ENCODE results near the gene SPON1. TPM values are rescaled to one million over a fixed set of nuclear protein-coding genes. Genes with fewer than 3 reads are reported as not detected.

The SPON1 gene
- total RNA-seq, 1 donor from 2014 or later = 6.2 TPM

DNA sequence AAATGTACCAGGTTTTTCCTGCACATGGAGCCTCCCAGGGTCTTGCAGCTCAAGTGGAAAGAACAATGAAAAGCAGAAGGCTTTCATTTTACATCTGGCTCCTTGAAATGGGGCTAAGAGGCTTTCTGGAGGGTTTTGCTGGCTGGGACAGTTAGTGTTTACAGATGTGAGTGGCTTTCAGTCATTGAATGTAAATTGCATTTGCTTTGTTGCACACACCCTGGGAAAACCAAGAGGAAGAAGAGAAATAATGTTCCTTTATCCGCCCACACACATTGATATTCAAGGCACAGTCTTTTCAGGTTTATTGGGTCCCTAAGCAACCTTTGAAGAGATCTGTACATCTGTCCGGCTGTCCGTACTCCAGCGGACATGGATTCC is 144.5 kb downstream of the SPON1 start:
- intact Hi-C loops (cut with DNase I) = no loop called here
- no peak for DNase-seq (ENCODE audit: low spot score)

DNA sequence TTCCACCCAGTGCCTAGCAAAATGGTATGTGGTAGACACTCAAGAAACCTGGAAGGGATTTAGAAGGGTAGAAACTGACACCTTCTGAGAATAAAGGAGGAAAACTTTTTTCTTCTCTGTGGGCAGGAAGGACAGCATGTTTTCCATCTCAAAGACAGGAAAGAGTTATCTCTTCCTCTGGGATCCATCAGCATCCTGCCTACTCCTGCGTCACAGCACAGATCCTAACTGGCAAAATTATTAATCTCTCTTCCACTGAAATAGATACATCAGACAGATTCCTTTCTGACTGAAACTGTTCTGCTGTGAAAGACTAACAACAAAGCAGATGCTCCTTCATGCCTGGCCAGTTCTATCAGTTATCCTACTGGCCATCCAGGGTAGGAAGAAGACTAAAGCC is 147.2 kb downstream of the SPON1 start:
- intact Hi-C loops (cut with DNase I) = no loop called here

DNA sequence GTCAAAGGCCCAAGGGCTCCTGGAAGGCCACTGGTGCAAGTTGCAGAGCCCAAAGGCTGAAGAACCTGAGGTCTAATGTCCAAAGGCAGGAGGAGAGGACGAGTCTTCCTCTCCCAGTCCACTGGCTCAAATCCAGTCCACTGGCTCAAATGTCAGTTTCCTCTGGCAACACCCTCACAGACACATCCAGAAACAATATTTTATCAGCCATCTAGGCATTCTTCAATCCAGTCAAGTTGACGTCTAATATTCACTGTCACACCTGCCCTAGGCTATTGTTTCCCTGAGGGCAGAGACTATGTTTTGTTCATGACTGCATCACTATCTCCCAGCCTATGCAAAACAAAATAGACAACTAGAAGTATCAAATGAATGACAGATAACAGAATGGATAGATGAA is 148.1 kb downstream of the SPON1 start:
- no peak for DNase-seq (ENCODE audit: low spot score)
- intact Hi-C loops (cut with DNase I) = no loop called here

More for the DNA sequence above, 147.2 kb downstream of the SPON1 start:
- DNase-seq (ENCODE audit: low spot score) = no peak

DNA sequence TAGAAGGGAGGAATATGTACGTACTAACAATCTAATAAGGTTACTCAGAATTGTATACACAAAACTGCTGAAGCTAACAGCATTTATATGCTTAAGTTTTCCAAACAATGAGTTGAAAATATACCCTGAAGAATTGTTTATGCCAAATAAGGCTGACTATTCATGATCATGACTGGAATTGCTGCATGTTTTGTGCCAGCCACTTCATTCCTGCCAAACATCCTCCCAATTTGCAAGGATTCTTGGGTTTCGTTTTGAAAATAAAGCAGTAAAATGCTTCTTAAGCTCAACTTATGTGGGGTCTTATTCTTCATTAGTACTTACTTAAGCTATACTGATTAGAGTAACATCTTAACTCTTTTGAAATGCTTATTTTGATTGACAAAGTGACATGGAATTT is 149.0 kb downstream of the SPON1 start:
- intact Hi-C loops (cut with DNase I) = no loop called here

DNA sequence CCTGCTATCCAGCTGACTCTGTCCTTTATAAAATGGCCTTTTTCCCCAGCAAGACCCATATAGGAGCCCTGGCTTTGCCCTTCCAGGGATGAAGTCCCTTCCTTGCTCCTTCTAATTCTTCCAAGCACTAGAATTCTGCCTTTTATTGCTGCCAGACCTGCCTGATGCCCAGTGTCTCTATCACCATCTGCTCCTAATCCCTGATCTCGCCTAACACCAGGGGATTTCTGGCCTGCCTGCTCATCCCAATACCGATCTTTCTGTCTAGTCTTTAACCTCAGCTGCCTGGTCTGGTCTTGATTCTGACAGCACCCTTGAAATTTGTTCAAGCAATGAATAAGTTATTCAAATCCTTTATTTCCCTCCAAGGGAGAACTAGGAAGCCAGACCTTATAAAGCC is 150.2 kb downstream of the SPON1 start:
- intact Hi-C loops (cut with DNase I) = no loop called here
- no peak for DNase-seq (ENCODE audit: low spot score)

More for the DNA sequence above, 149.0 kb downstream of the SPON1 start:
- DNase-seq (ENCODE audit: low spot score) = no peak

DNA sequence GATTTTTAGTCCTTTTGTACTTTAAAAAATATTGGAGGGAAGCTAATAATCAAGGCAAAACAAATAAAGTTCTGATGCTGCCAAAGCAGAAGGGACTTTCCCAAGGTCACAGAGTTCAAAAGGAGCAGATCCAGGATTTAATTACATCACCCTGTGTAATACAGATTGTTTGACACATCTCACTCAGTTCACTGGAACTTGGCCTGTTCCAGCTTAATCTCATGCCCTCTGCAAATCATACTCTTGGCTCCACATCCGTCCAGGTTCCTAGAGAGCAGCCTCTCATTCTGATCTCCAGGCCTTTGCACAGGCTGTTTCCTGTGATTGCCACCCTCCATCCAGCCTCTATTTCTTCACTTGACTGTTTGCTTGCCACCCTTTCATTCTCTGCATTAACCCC is 151.7 kb downstream of the SPON1 start:
- intact Hi-C loops (cut with DNase I) = no loop called here

DNA sequence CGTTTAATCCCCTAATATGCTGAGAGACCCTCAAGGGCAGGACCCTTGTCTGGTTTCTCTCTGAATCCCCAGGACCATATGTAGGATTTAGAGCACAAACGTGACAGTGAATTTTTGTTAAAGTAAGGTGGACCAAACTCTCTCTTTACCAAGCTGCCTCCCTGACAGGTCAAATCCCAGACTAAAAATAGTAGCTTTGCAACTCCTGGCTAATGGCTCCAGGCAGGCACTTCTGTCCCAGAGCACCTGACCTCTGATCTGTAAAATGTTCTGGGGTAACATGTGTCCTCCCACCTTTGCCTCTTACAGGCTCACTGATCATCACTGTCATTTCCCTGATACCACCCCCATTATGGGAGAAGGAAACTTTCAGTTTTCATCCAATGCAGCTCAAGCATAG is 152.3 kb downstream of the SPON1 start:
- intact Hi-C loops (cut with DNase I) = no loop called here

More for the DNA sequence above, 151.7 kb downstream of the SPON1 start:
- no peak for DNase-seq (ENCODE audit: low spot score)

DNA sequence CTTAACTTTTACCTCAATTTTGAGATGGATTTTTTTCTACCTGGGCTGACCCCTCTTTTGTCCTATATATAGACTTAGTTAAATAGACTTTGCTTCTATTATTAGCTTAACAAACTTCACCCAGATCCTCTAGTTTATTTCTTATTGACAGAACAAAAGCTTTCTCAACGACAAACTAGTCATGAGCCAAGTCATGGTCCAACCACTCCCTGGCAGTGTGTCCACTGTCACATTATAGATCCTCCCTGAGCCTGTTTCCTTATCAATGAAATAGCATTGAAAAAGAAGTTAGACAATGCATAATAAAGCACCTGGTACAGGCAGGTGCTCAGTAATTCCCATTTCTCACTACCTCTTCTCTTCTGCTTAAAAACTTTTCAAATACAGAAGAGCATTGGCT is 155.1 kb downstream of the SPON1 start:
- intact Hi-C loops (cut with DNase I) = no loop called here
- no peak for DNase-seq (ENCODE audit: low spot score)

More for the DNA sequence above, 152.3 kb downstream of the SPON1 start:
- no peak for DNase-seq (ENCODE audit: low spot score)

DNA sequence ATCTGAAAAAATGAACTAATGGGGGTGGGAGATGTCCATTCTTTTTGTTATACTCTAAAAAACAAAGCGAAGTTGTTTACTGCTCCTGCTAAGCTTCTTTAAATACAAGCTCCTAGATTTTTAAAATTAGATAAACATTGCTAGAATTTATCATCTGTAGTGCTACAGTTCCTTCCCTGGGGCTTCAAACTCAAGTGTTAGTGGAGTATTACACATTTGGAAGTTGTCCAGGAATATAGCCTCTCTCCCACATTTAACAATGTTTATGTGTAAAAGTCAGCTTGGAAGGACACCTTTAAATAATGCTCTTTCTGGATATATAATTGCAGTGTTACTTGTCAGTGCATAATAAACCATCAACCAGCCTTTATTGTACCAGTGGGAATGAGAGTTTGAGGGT is 155.5 kb downstream of the SPON1 start:
- intact Hi-C loops (cut with DNase I) = no loop called here

DNA sequence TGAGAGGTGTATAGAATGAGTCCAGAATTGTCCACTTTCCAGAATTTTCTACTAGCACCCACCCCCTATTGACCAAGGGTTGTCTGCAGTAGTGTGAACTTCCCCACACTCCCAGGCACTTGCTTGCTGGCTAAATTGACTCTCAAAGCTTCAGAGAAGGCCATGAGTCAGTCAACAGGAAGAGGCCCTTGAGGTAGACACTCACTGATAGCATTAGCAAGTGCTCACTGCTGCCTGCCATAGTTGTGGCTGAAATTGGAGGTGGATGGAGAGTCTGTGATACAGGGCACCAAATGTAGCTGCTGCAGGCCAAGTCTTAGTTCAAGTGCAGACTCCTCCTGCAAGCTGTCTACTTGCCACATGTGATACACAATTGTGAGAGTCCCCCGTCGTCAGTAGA is 156.8 kb downstream of the SPON1 start:
- intact Hi-C loops (cut with DNase I) = no loop called here
- no peak for DNase-seq (ENCODE audit: low spot score)

More for the DNA sequence above, 155.5 kb downstream of the SPON1 start:
- no peak for DNase-seq (ENCODE audit: low spot score)

DNA sequence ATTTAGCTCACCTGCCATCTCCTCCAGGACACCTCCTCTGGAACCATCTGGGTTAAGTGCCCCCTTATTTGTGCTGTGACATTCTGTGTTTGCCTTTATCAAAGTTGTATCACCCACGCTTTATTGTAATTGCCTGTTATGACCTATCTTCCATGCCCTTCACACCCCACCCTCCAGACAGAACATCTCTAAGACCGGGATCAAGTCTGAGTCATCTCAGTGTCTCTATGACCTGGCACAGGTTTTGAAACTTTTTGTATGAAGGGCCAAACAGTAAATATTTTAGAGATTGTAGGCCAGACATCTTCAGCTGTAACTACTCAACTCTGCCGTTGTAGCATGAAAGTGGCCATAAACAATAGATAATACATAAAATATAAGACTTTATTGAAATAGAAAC is 161.8 kb downstream of the SPON1 start:
- intact Hi-C loops (cut with DNase I) = no loop called here
- DNase-seq (ENCODE audit: low spot score) = no peak

DNA sequence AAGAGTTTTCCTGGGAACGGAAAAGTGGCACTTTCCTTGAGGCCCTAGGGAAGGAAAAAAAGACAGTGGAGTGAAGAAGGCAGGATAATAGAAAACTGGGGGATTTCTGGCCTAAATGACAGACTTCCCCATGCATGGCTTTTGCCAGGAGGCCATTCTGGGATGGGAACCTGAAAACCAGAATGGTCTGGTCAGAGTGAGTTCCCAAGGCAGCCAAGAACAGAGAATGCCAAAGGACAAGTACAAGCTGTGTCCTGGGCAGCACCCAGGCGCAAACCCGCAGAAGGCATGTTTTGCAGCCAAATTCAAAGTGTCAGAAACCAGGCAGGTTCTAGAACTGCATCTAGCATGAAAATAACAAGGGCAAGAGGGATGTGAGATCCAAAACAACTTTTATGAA is 162.4 kb downstream of the SPON1 start:
- DNase-seq (ENCODE audit: low spot score) = no peak
- intact Hi-C loops (cut with DNase I) = no loop called here

DNA sequence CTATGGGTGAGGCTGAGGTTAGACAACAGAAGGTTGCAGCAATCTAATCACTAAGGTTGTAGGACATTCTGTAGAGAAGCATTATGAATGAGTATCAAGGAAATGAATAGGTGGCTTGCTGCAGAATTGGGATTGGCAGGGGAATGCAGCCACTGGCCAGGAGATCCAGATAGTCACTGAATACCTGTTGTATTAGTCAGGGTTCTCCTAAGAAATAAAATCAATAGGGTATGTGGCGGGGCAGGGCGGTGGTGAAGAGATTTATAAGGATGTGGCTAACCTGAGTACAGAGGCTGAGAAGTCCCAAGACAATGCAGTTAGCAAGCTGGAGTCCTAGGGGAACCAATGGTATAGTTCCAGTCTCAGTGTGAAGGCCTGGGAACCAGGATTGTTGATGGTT is 163.0 kb downstream of the SPON1 start:
- DNase-seq (ENCODE audit: low spot score) = no peak
- intact Hi-C loops (cut with DNase I) = no loop called here

DNA sequence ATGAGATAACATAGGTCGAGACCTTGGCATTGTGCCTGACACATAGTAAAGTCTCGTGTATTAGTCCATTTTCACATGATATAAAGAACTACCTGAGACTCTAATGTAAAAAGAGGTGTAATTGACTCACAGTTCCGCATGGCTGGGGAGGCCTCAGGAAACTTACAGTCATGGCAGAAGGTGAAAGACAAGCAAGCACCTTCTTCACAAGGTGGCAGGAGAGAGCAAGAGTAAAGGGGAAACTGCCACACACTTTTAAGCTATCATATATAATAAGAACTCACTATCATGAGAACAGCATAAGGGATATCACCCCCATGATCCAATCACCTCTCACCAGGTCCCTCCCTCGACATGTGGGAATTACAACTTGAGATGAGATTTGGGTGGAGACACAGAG is 165.2 kb downstream of the SPON1 start:
- DNase-seq (ENCODE audit: low spot score) = no peak
- intact Hi-C loops (cut with DNase I) = no loop called here

DNA sequence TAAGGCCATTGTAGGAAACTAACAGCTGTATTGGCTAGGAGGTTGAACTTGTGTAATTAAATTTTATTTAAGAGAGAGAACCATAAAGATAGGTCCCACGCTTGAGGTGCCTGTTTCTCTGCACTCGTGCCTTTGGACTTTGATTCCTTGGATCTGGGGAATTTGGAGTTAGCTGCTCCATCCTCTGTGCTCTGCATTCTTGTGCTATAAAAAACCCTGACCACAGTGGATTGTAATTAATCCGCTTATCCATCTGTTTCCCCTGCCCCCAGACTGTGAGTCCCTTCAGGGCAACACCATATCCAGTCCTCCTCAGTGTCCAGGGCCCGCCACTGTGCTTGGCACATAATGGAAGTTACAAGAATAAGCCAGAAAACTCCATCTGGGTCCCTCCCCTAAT is 169.8 kb downstream of the SPON1 start:
- intact Hi-C loops (cut with DNase I) = no loop called here
- no peak for DNase-seq (ENCODE audit: low spot score)

DNA sequence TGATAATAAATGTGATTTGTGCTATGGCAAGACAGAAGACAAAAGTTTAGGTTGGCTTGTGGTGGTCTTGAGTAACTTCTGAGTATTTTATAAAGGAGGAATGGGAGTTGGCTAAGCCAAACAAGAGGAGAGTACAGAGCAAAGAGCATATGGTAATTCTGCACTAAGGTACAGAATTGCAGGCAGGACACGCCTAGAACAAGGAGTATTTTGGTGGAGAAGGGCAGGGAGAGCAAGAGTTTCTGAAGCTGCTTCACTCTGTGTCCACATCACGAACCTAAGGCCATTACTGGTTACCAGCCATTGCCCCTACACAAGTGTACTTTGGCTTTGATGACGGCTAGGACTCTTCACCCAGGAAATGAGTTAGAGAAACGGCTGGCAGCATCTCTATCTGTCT is 170.9 kb downstream of the SPON1 start:
- DNase-seq (ENCODE audit: low spot score) = no peak
- intact Hi-C loops (cut with DNase I) = no loop called here

DNA sequence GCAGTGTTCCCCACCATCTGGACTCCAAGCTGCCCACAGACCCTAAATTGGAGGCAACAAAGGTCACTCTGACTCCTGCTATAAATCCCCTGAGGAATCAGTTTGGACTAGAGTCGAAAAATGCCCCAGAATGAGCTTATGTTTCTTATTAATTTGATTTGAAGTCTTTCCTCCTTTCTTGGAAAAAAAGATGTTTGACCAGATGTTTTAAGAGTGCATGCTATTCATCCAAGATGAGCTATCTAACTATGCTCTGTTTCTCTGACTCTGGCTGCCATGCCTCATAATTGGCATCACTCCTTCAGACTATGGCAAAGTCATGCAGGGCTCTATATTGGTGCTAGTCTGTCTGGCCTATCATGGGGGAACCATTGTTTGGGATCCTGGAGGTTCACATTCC is 174.0 kb downstream of the SPON1 start:
- intact Hi-C loops (cut with DNase I) = no loop called here
- DNase-seq (ENCODE audit: low spot score) = no peak

DNA sequence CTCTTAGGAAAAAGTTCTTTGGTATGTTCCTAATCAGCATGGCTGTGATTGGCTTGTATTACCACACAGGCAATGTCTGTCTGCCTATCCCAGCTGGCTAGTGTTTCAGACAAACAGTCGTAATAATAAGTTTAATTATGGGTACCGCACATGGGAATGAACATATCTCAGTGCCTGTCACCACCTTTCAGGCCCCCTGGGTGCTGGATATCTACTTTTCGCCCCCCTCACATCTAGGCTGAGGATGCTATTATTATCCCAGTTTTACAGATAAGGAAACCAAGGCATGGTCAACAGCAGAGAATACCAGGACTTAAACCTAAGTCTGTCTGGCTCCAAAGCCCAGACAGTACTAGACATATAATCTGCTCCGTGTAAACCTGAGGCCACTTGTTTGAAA is 174.8 kb downstream of the SPON1 start:
- intact Hi-C loops (cut with DNase I) = no loop called here
- no peak for DNase-seq (ENCODE audit: low spot score)

DNA sequence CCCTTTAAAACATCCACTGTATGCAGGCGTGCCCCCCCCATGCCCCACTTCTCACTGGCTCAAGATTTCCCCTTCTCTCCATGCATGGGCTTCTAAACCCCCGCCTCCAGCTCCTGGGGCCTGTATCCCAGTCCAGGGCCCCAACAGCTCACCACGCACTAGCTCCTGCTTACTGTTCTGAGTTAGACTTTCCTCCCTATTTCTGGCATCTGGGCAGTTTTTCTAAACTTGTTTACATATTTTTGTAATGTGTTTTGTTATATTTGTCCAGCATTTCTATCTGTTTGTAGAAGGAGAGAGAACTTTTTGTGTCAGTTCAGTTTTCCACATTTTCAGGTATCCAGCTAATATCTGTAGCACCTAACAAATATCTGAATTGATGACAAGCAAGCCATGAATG is 178.5 kb downstream of the SPON1 start:
- DNase-seq (ENCODE audit: low spot score) = no peak
- intact Hi-C loops (cut with DNase I) = no loop called here

DNA sequence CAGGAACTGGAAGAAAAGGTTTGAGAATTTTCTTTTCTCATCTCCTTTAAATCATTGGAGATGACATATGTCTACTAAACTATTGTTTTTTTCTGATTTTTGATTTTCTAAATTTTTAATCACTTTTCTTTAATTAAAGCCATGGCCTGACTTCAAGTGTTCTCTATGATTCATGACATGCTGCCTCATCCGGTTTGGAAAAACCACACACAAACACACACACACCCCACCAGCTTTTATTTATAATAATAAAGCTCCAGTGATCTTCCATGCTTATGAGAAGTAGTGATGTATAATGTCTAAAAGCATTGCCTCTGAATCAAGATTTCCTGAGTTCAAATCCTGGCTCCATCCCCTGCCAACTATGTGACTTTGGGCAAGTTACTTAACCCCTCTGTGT is 179.2 kb downstream of the SPON1 start:
- intact Hi-C loops (cut with DNase I) = no loop called here
- no peak for DNase-seq (ENCODE audit: low spot score)

DNA sequence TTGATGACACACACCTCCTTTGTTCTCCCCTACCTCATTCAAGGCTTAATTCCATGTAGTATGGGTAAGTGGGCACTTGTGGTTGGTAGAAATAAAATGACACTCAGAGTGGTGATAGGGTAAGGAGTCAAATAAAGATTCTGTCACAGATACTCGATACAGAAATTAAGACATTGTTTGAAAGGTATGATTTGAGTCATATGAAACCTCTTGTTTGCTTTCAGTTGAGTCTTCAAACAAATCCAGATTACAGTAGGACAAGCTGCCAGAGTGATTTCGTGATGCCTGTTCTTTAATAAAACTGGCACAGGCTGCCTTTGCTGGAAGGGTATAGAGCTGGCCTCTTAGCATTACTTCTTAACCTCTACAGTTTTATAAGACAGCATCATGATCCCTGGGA is 182.4 kb downstream of the SPON1 start:
- intact Hi-C loops (cut with DNase I) = loop anchor here (5.0 kb wide), 1 partner anchor 102 kb away; no protein-coding TSS in a partner anchor
- DNase-seq (ENCODE audit: low spot score) = no peak

DNA sequence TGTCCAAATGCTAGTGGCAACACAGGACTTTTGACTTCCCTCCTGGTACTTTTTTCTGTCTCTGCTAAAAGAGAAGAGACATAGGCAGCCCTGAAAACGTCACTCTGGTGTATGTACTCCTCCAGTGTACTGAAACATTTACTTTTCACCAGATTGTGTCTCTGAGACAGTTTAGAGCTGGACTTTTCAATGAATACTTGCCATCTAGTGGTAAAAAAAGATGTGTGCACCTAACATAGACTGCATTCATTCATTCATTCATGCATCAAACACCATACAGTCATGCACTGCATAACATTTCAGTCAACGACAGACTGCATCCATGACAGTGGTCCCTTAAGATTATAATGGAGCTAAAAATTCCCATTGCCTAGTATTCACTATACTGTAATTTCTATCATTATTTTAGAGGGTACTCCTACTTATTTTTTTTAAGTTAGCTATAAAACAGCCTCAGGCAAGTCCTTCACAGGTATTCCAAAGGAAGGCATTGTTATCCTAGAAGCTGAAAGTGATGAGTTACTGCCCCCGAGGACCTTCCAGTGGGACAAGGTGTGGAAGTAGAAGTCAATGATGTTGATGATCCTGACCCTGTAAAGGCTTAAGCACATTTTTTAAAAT is 186.2 kb downstream of the SPON1 start:
- intact Hi-C loops (cut with DNase I) = loop anchor here (2.0 to 5.0 kb wide), 2 partner anchors 99 to 194 kb away; no protein-coding TSS in a partner anchor
- no peak for DNase-seq (ENCODE audit: low spot score)
